ENCODE results near the gene CBX4.

CBX4 gene

DNA sequence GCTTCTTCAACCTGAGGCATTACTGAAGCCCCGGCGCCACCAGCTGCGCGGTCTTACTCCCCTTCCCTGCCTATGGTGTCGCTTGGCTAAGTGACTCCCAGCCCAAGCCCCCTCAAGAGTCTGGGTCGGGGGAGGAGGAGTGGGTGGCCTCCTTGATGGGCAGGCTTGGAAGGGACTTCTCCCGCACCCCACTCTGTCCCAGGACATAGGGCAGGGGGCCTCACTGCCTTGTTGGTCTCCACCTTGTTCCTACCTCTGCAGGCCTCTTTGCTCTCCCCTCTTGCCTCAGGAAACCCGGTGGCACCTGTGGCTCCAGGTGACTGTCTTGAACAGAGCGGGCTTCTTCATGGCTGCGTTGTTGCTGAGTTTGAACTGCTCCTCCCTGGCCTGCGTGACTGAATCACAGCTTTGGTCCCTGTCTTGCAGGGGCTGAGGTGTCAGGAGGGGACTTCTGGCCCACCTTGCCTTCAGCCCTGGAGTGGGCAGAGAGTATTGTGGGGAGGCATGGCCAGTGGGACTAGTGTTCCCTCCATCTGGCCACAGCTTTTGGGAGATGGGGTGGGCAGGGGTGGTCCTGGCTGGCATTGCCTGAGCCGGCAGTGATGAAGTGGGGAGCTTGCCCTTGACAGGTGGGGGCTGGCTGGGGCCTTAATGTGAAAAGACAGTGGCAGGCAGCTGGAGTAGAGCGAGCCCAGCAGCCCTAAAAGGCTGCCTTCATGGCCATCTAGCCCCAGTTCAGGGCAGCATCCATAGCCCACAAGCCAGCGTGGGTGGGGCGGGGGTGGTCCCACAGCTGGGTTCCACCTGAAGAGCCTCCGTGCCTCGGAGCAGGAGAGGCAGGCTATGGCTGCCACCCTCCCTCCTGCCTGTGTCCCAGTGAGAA, 54.0 kb downstream of the CBX4 start:
- DNase-seq: no peak

DNA sequence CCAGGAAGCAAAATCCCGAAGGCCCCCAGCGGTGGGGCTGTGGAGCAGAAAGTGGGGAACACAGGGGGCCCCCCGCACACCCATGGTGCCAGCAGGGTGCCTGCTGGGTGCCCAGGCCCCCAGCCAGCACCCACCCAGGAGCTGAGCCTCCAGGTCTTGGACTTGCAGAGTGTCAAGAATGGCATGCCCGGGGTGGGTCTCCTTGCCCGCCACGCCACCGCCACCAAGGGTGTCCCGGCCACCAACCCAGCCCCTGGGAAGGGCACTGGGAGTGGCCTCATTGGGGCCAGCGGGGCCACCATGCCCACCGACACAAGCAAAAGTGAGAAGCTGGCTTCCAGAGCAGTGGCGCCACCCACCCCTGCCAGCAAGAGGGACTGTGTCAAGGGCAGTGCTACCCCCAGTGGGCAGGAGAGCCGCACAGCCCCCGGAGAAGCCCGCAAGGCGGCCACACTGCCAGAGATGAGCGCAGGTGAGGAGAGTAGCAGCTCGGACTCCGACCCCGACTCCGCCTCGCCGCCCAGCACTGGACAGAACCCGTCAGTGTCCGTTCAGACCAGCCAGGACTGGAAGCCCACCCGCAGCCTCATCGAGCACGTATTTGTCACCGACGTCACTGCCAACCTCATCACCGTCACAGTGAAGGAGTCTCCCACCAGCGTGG, 54.8 kb downstream of the CBX4 start:
- no peak for DNase-seq

GRCh38 chr17:79783891-79784290, 55.3 kb downstream of the CBX4 start:
- DNase-seq: no peak
